ENCODE results near the gene RELA.

The RELA gene

GRCh38 chr11:65607614-65608426 lies 54.9 kb downstream of the RELA start:
- peak overlapping the region; percentile 26; the same call in 1 of the 2 replicates for H3K4me3 ChIP-seq (ENCODE audit: low read length)
- no peak for TF ChIP-seq CTCF (conservative IDR thresholded peaks at IDR 0.05; ENCODE audit: low read length)
- no peak for DNase-seq (ENCODE audit: low read depth)

DNA sequence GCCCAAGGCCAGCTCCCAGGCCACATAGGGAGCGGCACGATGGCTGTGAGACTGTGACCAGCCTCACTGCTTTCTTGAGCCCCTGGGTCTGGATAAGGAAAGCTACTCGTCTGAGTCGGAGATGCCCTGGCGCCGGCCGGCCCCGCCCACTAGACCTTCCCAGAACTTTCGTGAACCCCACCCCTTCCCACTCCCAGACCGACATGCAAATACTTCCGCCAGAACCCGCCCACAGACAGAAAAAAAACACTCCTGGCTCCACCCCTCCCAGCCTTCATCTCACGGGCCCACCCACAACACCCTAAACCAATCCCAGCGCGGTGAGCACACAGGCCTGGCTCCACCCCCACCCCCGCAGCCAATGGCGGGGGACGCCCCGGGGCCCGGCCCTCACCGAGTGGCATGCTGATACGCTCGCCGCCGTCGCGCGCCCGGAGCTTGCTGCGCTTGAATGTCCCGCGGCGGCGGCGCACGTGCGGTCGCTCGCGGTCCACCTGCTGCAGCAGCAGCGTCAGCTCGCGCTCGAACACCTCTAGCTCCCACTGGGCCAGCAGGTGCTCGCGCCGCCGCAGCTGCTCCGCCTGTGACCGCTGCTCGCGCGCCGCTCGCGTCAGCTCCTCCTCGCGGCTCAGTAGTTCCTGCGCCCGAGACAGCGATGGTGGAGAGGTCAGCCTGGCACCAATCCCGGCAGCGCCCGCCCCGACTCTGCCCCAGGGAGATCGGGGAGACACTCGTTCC lies 55.7 kb downstream of the RELA start:
- DNase-seq (ENCODE audit: low read depth): peak; percentile 94
- H3K4me3 ChIP-seq (ENCODE audit: low read length): peak overlapping the region; percentile 27
- TF ChIP-seq CTCF (conservative IDR thresholded peaks at IDR 0.05; ENCODE audit: low read length): no peak

GRCh38 chr11:65604258-65604657 lies 58.5 kb downstream of the RELA start:
- no peak for DNase-seq (ENCODE audit: low read depth)
- H3K4me3 ChIP-seq (ENCODE audit: low read length): no peak overlapping the region
- no peak for TF ChIP-seq CTCF (conservative IDR thresholded peaks at IDR 0.05; ENCODE audit: low read length)

Data from AG10803 (cell line).